Gastroesophageal sphincter (tissue), 4 donors: ENCODE measurements around the gene MICALL2. TPM values are rescaled to one million over a fixed set of nuclear protein-coding genes. Genes with fewer than 3 reads are reported as not detected.

Source experiments
- ATAC-seq: fragments of 150-250 bp; one replicate; pipeline ENCODE4 v1.9.1; 2016; ENCODE audit warnings: mild to moderate bottlenecking, moderate library complexity
- H3K27ac ChIP-seq, 4 donors: fragments of 200-600 bp; sonication (generic) in 3 of 4; 1 replicate in 3 of 4; 2 replicates in 1 of 4; pipeline ENCODE4 v1.5.1; 2016 to 2019
- H3K27me3 ChIP-seq: fragments of 200-600 bp; sonication (generic); one replicate; pipeline ENCODE4 v1.5.1; 2019
- H3K36me3 ChIP-seq, 2 donors: fragments of 200-600 bp; sonication (generic); one replicate each; pipeline ENCODE4 v1.5.1; 2019; ENCODE audit warnings: control low read depth in 1 of 2
- H3K4me1 ChIP-seq, 3 donors: fragments of 200-600 bp; sonication (generic); 1 replicate in 2 of 3; 2 replicates in 1 of 3; pipeline ENCODE4 v1.5.1; 2016 to 2019; ENCODE audit warnings: control low read depth in 2 of 3
- H3K4me3 ChIP-seq, 2 donors: fragments of 200-600 bp; sonication (generic); one replicate each; pipeline ENCODE4 v1.5.1; 2019; ENCODE audit warnings: mild to moderate bottlenecking in 1 of 2, moderate library complexity in 1 of 2
- H3K9me3 ChIP-seq, 3 donors: fragments of 200-600 bp; sonication (generic); one replicate each; pipeline ENCODE4 v1.5.1; 2017 to 2019; ENCODE audit warnings: control low read depth in 2 of 3
- EP300 ChIP-seq: sonication (generic); formaldehyde crosslinking; IDR thresholded peaks from one replicate; pipeline ENCODE4 v1.6.1; 2017; ENCODE audit warnings: antibody characterized with exemption, mild to moderate bottlenecking
- POLR2A ChIP-seq, 2 donors: fragments of 450-650 bp; IDR thresholded peaks; one replicate each; pipeline ENCODE4 v1.6.1; 2017; ENCODE audit warnings: antibody characterized with exemption in 2 of 2, mild to moderate bottlenecking in 2 of 2, moderate library complexity in 1 of 2
- POLR2AphosphoS5 ChIP-seq: sonication (generic); formaldehyde crosslinking; IDR thresholded peaks from one replicate; pipeline ENCODE4 v1.6.1; 2017; ENCODE audit warnings: antibody characterized with exemption
- WGBS, 2 donors: methylation state at CpG; one replicate each; pipeline ENCODE4 v1.1.5; 2018; ENCODE audit warnings: low coverage in 1 of 2; 5-methylcytosine and 5-hydroxymethylcytosine counted together
- total RNA-seq, 4 donors: library from RNA; depleted of rRNA; stranded (reverse); fragments of >200 nt; gene quantifications; one replicate each; pipeline ENCODE4 v1.1.0, GENCODE V29; 2016
- TF ChIP-seq, protein P1 (sequence below), 4 experiments: fragments of 200-600 bp in 2 of 4; fragments of 450-650 bp in 2 of 4; sonication (generic) in 1 of 4; IDR thresholded peaks; one replicate each; pipeline ENCODE4 v1.5.1; 2017 to 2019; ENCODE audit warnings: antibody characterized with exemption in 4 of 4, mild to moderate bottlenecking in 2 of 4, moderate library complexity in 2 of 4

MICALL2 gene
- total RNA-seq, 4 donors from 2014 or later: 6.6 to 19.5 (median 15.0) TPM

DNA sequence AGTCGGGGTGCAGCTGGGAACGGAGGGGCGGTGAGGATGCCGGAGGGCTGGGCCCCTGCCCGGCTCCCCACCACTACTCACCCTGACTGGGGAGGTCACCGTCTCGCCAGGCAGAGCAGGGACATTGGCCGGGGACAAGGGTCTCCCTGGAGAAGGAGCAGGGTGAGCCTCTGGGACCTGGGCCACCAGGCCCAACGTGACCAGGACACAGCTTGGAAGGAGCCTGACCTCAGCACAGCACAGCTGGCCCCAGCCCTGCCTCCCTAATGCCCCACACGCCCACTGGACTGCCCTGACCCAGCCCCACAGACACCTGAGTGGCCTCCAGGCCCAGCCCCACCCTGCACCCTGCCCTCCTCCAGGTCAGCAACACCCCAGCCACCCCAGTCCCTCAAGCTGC lies 21.1 kb downstream of the MICALL2 start:
- no CpG with 5 or more reads among the region's 10 CpGs for WGBS, 2 donors
- H3K27ac ChIP-seq: no peak overlapping the region
- H3K27me3 ChIP-seq: peaks cover 4% of the 10 kb centered on the region
- ATAC-seq: no peak
- peaks cover 0 to 57% of the 10 kb centered on the region in 2 donors for H3K36me3 ChIP-seq
- H3K9me3 ChIP-seq: no peaks in the 10 kb centered on the region
- no peak overlapping the region for H3K4me3 ChIP-seq
- no peaks in the 10 kb centered on the region for H3K4me1 ChIP-seq
- TF ChIP-seq POLR2AphosphoS5 (no peak), POLR2A (IDR thresholded peaks at IDR 0.05) (no peak), EP300 (no peak)
- TF ChIP-seq, protein P1, sequence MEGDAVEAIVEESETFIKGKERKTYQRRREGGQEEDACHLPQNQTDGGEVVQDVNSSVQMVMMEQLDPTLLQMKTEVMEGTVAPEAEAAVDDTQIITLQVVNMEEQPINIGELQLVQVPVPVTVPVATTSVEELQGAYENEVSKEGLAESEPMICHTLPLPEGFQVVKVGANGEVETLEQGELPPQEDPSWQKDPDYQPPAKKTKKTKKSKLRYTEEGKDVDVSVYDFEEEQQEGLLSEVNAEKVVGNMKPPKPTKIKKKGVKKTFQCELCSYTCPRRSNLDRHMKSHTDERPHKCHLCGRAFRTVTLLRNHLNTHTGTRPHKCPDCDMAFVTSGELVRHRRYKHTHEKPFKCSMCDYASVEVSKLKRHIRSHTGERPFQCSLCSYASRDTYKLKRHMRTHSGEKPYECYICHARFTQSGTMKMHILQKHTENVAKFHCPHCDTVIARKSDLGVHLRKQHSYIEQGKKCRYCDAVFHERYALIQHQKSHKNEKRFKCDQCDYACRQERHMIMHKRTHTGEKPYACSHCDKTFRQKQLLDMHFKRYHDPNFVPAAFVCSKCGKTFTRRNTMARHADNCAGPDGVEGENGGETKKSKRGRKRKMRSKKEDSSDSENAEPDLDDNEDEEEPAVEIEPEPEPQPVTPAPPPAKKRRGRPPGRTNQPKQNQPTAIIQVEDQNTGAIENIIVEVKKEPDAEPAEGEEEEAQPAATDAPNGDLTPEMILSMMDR (IDR thresholded peaks at IDR 0.05): no peak

DNA sequence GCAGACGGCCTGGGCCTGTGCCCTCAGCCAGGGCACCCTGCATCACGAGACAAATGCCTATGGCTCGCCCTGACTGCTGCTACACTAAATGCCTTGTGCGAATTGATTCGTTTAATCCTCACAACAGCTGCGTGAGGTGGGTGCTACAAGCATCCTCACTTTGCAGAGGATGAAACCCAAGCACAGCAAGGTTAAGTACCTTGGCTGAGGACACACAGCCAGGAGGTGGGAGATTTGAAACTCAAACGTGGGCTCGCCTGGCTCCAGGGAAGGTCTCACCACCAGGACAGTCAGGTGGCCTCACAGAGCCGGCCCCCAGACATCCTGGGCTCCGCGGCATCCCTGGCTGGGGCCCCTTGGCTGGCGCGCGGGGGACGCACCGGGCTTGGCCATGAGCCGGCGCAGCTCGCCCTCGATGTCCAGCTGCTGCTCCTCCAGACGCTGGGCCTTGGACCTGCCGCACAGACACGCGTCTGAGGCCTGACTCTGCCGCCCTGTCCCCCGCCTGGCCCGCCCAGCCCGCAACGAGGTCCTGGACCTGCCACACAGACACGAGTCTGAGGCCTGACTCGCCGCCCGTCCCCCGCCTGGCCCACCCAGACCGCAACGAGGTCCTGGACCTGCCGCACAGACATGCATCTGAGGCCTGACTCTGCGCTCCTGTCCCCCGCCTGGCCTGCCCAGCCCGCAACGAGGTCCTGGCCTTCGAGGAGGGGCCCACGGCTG lies 22.0 kb downstream of the MICALL2 start:
- H3K4me1 ChIP-seq: peaks cover 0 to 7% (median 3%) of the 10 kb centered on the region in 3 donors
- H3K27me3 ChIP-seq: peaks cover 12% of the 10 kb centered on the region
- TF ChIP-seq, protein P1 (IDR thresholded peaks at IDR 0.05): no peak
- TF ChIP-seq EP300: no peak
- TF ChIP-seq POLR2AphosphoS5: no peak
- no peak for TF ChIP-seq POLR2A (IDR thresholded peaks at IDR 0.05)
- 80% methylated on average over 3 of the region's 43 CpGs; no CpG with 5 or more reads in 1 of the 2 donors for WGBS, 2 donors
- ATAC-seq: no peak
- no peak overlapping the region for H3K4me3 ChIP-seq
- H3K9me3 ChIP-seq: no peaks in the 10 kb centered on the region
- no peak overlapping the region for H3K27ac ChIP-seq
- peaks cover 0 to 57% of the 10 kb centered on the region in 2 donors for H3K36me3 ChIP-seq

DNA sequence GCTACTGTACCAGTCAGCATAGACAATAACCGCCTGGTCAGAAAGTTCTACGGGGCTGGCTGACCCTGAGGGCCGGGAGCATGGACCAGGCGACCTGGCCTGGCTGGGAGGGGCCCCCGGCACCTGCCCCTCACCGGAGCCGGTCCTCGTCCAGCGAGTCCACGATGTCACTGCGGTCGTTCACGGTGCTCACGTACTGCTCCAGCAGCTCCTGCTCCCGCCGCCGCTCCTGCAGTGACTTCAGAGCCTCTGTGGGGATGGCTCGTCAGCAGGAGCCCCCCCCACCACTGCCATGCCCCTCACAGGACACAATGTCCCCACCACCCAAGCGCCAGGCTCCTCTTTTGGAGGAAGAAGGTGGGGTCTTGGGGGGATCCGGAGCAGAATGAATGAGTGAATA lies 22.7 kb downstream of the MICALL2 start:
- TF ChIP-seq, protein P1 (IDR thresholded peaks at IDR 0.05): no peak
- TF ChIP-seq POLR2A (IDR thresholded peaks at IDR 0.05) (no peak), POLR2AphosphoS5 (no peak), EP300 (no peak)
- ATAC-seq: no peak
- H3K9me3 ChIP-seq: no peaks in the 10 kb centered on the region
- peaks cover 20% of the 10 kb centered on the region for H3K27me3 ChIP-seq
- peaks cover 0 to 14% (median 5%) of the 10 kb centered on the region in 3 donors for H3K4me1 ChIP-seq
- no peak overlapping the region for H3K4me3 ChIP-seq
- no peak overlapping the region for H3K27ac ChIP-seq
- 90 to 94% methylated on average over 2 to 9 of the region's 20 CpGs for WGBS, 2 donors
- H3K36me3 ChIP-seq: peaks cover 0 to 50% of the 10 kb centered on the region in 2 donors

DNA sequence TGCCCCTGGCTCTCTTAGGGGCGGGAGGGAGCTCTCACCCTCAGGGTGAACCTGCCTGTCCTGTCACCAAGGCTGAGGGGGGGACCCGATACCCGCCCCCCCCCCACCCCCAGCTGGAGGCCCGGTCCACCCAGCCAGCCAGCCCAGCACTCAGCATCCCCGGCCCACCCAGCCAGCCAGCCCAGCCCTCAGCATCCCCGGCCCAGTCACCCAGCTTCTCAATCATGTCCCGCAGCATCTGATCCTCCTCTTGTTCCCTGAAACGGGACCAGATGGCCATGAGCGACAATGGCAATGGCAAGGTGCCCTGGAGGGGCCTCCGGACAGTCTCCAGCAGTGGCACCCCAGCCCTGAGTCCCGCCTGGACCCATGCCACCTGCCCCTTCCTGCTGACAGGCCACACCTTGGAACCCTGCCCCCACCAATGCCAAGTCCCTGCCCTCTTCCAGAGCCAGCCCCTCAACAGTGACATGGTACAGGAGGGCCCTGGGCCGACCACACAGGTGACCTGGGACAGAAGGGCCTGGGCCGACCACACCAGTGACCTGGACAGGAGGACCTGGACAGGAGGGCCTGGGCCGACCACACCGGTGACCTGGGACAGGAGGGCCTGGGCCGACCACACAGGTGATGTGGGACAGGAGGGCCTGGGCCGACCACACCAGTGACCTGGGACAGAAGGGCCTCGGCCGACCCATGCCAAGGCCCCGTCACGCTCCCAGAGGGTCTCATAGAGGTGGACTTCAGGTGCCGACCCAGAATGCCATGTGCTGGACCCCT lies 24.2 kb downstream of the MICALL2 start:
- Histone ChIP-seq H3K9me3 (no peaks in the 10 kb centered on the region), H3K27ac (no peak overlapping the region), H3K4me1 (peaks cover 0 to 14% (median 5%) of the 10 kb centered on the region in 3 donors), H3K27me3 (peaks cover 35% of the 10 kb centered on the region), H3K4me3 (no peak overlapping the region), H3K36me3 (peaks cover 0 to 35% of the 10 kb centered on the region in 2 donors)
- ATAC-seq: no peak
- TF ChIP-seq POLR2A (IDR thresholded peaks at IDR 0.05) (no peak), EP300 (no peak), POLR2AphosphoS5 (no peak)
- TF ChIP-seq, protein P1 (IDR thresholded peaks at IDR 0.05): no peak
- WGBS, 2 donors: no CpG with 5 or more reads among the region's 22 CpGs
